GM12801 (cell line): Measurements from ENCODE around the gene CPZ.

ENCODE experiments used
- CTCF ChIP-seq: IDR thresholded peaks from one replicate; pipeline ENCODE4 v1.5.1; 2011; ENCODE audit warnings: control low read depth; ENCODE audit not compliant: insufficient read length; ENCODE audit errors: extremely low read depth

Gene CPZ

GRCh38 chr4:8579526-8580320 lies 12.8 kb upstream of the CPZ start:
- no peak for TF ChIP-seq CTCF

GRCh38 chr4:8580321-8581093 lies 12.1 kb upstream of the CPZ start, which contains the start of gene GPR78:
Gene GPR78, plus strand, starts transcription at chr4:8580392. Its CDS starts 591 bp downstream, at chr4:8580983.
- no peak for TF ChIP-seq CTCF

GRCh38 chr4:8581094-8581861 lies 11.3 kb upstream of the CPZ start:
- no peak for TF ChIP-seq CTCF

- no peak for TF ChIP-seq CTCF
These were observed 10.5 kb upstream of the CPZ start for GRCh38 chr4:8582016-8582415.

- no peak for TF ChIP-seq CTCF
These were observed 10.1 kb upstream of the CPZ start for GRCh38 chr4:8582436-8582835.

GRCh38 chr4:8582941-8583654 lies 9.5 kb upstream of the CPZ start:
- TF ChIP-seq CTCF, result no peak
